Peyer's patch (tissue), 4 donors: ENCODE results near the gene RXFP4.

ENCODE experiments used
- POLR2A ChIP-seq, 2 donors: fragments of 450-650 bp; IDR thresholded peaks; one replicate each; pipeline ENCODE4 v1.5.1; 2017; ENCODE audit warnings: antibody characterized with exemption in 2 of 2, mild to moderate bottlenecking in 2 of 2, moderate library complexity in 2 of 2
- TF ChIP-seq, protein P1 (sequence below), 6 experiments: fragments of 450-650 bp in 4 of 6; fragments of 200-600 bp in 2 of 6; sonication (generic) in 1 of 6; IDR thresholded peaks; one replicate each; pipeline ENCODE4 v1.5.1; 2017 to 2019; ENCODE audit warnings: antibody characterized with exemption in 6 of 6, mild to moderate bottlenecking in 3 of 6, moderate library complexity in 1 of 6

GRCh38 chr1:155952505-155952890 lies 11.1 kb downstream of the RXFP4 start:
- TF ChIP-seq, protein P1, sequence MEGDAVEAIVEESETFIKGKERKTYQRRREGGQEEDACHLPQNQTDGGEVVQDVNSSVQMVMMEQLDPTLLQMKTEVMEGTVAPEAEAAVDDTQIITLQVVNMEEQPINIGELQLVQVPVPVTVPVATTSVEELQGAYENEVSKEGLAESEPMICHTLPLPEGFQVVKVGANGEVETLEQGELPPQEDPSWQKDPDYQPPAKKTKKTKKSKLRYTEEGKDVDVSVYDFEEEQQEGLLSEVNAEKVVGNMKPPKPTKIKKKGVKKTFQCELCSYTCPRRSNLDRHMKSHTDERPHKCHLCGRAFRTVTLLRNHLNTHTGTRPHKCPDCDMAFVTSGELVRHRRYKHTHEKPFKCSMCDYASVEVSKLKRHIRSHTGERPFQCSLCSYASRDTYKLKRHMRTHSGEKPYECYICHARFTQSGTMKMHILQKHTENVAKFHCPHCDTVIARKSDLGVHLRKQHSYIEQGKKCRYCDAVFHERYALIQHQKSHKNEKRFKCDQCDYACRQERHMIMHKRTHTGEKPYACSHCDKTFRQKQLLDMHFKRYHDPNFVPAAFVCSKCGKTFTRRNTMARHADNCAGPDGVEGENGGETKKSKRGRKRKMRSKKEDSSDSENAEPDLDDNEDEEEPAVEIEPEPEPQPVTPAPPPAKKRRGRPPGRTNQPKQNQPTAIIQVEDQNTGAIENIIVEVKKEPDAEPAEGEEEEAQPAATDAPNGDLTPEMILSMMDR (IDR thresholded peaks at IDR 0.05): no peak
- no peak for TF ChIP-seq POLR2A (IDR thresholded peaks at IDR 0.05)
